Measurements from ENCODE around the gene ZNF469.

Gene ZNF469, protein sequence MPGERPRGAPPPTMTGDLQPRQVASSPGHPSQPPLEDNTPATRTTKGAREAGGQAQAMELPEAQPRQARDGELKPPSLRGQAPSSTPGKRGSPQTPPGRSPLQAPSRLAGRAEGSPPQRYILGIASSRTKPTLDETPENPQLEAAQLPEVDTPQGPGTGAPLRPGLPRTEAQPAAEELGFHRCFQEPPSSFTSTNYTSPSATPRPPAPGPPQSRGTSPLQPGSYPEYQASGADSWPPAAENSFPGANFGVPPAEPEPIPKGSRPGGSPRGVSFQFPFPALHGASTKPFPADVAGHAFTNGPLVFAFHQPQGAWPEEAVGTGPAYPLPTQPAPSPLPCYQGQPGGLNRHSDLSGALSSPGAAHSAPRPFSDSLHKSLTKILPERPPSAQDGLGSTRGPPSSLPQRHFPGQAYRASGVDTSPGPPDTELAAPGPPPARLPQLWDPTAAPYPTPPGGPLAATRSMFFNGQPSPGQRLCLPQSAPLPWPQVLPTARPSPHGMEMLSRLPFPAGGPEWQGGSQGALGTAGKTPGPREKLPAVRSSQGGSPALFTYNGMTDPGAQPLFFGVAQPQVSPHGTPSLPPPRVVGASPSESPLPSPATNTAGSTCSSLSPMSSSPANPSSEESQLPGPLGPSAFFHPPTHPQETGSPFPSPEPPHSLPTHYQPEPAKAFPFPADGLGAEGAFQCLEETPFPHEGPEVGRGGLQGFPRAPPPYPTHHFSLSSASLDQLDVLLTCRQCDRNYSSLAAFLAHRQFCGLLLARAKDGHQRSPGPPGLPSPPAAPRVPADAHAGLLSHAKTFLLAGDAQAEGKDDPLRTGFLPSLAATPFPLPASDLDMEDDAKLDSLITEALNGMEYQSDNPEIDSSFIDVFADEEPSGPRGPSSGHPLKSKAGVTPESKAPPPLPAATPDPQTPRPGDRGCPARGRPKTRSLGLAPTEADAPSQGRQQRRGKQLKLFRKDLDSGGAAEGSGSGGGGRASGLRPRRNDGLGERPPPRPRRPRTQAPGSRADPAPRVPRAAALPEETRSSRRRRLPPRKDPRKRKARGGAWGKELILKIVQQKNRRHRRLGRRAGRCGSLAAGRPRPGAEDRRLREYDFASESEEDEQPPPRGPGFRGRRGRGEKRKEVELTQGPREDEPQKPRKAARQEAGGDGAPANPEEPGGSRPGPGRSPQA (N-terminal part only)

DNA sequence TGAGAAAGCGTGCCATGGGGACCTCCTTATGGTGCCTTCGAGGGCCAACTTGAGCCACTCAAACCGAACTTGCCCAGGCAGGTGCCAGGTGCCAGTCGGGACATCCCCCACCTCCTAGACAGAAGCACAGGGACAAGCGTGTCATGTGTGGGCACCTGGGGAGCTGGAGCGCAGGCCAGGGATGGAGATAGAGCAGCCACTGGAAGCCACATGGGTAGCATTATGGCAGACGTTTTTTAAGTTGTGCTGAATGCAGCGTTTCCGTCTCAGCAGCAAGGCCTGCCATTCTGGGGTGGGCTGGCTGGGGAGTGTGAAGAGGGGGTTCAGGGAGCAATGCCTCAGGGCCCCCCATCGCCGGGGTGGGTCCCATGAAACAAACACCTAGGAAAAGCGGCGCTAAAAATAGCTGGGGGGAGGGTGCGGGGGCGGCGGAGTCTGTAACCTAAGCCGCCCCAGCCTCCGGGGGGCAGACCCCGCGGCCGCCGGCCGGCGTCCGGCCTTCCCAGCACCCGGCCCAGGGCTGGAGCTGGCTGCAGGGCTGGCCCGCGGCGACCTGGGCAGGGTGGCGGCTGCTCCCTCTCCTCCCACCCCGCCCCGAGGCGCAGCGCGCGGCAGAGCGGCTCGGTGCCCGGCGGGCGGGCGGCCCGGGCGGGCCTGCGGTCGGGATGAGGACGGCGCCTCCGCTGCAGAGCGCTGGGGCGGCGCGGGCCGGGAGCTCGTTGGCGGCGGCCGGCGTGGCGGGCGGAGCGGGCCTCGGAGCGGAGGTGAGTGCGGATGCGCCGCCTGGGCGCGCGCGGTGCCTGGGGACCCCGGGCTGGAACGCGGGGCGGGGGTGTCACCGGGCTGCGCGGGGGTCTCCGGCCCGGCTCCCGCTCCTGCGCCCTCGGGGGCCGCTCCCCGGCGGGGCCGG, at the start of gene ZNF469:
Gene ZNF469, plus strand, starts transcription at position 469 of the 910 bp plus-strand sequence. CDS start 44,512 bp downstream, outside the sequence.
- DNase-seq (ENCODE audit: low read depth) = no peak

DNA sequence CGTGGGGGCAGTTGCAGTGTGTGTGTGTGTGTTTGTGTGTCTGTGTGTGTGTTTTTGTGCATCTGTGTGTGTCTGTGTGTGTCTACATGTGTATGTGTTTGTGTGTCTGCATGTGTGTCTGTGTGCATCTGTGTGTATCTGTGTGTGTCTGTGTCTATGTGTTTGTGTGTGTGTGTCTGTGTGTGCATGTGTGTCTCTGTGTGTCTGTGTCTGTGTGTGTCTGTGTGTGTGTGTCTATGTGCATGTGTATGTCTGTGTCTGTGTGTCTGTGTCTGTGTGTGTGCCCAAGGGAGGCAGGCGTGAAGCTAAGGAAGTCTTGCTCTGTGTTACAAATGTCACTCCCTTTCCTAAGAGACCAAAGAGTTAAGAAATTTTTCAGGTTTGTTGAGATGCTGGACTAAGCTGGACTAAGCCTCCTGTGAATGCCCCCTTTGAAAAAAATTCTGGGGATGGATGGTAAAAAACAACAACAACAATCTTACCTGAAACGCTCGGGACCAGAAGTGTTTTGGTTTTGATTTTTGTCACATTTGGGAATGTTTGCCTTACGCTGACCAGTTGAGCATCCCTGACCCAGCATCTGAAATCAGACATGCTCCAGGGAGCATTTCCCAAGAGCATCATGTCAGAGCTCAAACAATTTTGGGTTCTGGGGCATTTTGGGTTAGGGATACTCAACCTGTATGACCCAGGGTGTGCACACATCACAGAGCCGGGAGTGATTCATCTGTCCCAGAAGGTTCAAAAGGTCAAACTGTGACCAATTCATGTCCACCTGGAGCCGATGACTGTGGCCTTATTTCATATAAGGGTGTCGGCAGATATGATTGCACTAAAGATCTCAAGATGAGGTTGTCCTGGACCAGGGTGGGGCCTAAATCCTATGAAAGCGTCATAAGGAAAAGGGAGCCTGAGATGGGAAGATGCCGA, 48.6 kb upstream of the ZNF469 start:
- no peak for DNase-seq (ENCODE audit: low read depth)

DNA sequence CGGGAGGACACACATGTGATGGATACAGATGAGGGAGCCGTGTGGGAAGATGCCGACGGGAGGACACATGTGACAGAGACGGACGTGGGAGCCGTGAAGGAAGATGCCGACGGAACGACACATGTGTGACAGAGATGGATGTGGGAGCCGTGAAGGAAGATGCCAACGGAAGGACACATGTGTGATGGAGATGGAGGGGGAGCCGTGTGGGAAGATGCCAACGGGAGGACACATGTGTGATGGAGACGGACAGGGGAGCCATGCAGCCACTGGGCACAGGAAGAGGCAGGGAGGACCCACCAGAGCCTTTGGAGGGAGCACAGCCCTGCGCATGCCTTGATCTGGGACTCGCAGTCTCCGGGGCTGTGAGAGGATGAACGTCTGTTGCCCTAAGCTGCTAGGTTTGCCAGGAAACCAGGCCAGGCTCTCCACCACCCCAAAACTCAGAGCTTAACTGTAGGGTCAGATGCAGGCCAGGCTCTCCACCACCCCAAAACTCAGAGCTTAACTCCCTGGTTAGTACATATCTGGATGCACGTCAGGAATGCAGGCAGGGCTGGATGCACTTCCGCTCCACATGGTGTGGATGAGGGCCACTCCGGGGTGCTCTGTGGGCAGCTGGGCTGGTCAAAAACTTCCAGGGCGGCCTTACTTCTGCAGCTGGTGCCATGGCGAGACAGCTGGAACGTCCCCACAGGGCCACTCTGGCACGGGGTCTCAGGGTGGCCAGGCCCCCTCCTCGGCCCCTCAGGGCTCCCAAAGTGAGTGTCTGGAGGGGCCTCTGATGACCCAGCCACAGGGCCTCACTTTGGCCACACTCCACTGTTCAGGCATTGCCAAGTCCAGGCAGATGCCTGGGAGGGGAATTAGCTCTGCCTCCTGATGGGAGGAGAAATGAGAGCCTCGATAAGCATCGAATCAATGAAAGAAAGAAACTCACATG, 47.7 kb upstream of the ZNF469 start:
- no peak for DNase-seq (ENCODE audit: low read depth)

DNA sequence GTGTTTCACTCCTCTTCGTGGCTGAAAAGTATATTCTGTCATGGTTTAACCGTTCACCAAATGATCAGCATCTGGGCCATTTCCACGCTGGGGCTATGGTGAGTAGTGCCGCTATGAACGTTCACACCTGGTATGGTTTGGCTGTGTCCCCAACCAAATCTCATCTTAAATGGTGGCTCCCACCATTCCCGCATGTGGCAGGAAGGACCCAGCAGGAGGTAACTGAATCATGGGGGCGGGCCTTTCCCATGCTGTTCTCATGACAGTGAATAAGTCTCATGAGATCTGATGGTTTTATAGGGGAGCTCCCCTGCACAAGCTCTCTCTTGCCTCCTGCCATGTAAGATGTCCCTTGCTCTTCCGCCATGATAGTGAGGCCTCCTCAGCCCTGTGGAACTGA, 45.7 kb upstream of the ZNF469 start:
- DNase-seq (ENCODE audit: low read depth) = no peak

DNA sequence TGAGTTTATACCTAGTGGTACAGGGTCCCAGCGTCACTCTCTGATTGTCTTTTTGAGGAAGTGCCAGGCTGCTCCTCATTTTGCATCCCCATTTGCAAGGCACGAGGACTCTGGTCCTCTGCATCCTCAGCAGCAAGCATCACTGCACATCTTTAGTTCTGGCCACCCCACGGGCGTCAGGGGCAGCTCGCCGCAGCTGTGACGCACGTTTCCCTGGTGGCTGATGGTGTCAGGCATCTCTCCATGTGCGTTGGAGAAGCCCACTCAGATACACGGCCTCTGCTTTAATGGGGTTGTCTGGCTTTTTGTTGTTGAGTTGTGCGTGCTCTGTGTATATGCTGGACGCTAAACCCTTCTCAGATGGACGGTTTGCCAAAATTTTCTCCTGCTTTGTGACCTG, 45.2 kb upstream of the ZNF469 start:
- no peak for DNase-seq (ENCODE audit: low read depth)

DNA sequence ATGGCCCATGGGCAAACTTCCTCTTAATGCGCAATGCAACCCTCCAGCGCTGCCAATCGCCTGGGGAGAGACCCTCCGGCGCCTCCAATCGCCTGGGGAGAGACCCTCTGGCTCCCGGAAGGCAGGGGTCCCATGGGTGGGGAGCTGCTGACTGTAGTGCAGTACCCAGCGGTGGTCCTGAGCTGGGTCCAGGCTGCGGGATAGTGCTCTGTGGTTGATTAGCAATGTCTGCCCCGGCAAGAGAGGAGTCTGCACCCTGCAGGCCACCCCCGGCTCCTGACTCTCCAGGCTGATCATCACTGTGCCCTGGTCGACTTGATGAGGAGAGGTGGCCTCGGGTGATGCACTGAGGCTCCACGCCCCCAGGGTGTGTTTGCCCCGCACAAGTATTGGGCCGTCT, 44.6 kb upstream of the ZNF469 start:
- DNase-seq (ENCODE audit: low read depth) = no peak

DNA sequence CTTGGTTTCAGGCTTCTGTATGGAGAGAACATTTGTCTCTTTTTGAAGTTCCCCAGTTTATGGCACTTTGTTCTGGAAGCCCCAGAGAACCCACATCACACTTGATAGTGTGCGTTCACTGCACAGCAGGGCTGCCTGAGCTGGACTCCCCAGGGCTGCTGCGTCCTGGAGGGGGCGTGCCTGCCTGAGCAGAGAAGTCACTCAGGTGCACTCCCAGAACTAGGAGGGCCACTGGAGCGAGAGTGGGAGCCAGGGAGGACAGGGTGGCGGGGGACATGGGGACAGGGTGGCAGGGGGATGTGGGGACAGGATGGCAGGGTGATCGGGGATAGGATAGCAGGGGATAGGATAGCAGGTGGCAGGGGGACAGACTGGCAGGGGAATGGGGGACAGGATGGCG, 43.9 kb upstream of the ZNF469 start:
- no peak for DNase-seq (ENCODE audit: low read depth)

DNA sequence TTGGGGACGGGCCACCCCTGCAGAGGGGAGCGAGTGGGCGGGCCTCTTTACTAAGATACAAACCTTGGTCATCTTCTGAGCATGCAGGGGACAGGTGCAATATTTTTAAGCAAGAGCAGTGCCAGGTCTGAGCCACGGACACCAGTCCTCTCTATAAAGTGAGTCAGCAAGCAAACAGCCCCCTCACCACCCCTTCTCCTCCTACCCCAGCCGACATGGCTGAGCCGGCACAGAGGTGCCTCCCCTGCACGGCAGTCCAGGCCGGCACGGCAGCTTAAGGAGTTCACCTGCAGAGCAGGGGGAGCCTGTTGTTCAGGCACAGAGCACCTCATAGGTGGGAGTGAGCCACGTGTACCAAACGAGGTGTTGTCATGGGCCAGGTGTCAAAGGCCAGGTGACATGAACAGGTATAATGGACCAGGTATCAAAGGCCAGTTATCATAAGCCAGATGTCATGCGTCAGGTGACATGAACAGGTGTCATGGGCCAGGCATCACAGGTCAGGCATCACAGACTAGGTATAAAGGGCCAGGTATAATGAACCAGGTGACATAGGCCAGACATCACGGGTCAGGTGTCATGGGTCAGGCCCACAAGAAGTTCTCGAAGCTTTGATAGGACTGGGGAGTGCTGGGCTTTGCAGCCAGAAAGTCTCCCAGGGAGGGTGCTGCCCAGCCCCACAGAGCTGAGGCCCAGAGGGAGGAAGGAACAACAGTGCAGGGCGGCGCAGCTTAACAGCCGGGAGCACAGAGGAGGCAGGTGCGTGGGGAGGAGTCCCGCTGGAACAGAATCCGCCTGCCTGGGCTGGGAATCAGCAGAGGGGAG, 42.6 kb upstream of the ZNF469 start:
- DNase-seq (ENCODE audit: low read depth) = no peak

DNA sequence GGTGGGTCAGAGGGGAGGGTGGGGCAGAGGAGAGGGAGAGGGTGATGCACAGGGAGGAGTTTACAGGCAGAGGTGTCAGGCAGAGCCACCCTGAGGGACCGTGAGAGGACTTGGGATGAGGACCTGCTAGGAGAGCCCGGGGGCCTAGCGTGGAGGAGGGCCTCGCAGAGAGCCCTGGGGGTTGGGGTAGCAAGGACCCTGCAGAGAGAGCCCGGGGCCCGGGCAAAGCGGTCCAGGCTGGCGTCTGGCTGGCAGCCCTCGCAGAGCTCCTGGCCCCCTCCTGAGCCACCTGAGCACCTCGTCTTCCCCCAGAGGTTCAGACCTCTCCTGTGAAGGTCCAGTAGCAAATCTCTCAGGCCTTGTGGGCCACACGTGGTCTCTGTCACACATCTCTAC, 42.0 kb upstream of the ZNF469 start:
- no peak for DNase-seq (ENCODE audit: low read depth)

DNA sequence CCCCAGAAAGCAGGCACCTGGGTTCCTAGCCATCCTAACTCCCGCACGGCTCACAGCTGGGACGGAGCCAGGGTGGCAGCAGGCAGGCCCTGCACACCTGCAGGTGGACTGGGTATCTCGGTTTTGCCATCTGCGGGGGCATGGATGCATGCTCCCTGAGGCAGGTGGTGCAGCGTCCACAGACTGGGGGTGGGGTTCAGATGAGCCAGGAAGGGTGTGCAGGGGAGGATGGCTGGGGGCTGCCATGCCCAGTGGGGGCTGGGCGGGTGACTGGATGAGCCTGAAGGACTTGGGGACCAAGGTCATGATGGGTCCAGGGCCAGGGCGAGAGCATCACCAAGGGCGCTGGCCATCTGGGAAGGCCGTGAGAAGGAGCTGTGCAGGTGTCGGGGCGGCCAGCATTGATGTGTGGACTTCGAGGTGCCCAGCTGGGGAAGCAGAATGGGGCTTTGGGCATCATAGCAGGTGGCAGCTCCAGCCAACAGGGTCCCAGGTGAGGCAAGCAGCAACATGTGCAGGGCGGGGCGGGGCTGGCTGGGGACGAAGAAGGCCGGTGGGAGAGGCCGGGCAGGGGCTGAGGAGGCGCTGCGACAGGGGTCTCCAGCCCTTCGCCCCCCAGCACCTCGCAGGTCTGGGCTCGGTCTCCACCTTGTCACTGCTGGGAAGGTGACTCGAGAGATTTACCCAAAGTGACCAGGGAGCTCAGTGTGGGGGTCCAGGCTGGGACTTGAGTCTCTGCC, 41.0 kb upstream of the ZNF469 start:
- DNase-seq (ENCODE audit: low read depth) = no peak

DNA sequence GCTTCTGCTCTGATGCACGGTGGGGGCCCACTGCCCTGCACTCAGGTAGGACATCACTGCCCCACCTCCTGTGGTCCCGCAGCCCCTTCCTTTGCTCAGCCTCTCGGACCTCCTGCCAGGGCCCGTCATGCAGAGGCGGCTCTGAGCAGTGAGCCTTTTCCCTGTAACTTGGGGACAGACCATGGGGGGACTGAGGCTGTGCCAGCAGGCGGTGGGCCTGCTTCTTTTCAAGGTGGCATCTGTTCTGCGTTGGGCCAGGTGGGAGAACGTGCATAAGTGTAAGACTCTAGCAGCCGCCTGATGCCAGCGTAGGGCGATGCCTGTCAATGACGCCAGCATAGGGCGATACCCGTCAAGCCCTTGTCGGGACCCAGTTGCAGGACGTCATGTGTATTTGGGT, 40.3 kb upstream of the ZNF469 start:
- no peak for DNase-seq (ENCODE audit: low read depth)

DNA sequence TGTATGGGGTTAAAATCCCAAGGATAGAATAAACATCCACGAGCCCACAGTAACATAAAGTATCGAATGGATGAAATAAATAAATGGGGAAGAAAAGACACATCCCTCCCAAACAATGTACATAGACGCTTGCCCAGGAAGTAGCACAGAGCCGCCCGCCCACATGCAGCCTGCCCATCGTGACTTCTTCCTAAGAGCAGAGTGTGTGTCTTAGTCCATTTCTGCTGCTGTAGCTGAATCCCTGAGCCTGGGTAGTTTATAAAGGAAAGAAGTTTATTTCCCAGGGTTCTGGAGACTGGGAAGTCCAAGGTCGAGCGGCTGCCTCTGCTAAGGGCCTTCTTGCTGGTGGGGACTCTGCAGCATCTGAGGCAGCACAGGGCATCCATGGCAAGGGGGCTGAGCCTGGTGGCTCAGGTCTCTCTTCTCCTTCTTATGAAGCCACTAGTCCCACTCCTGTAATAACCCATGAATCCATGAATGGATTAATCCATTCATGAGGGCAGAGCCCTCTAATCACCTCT, 39.4 kb upstream of the ZNF469 start:
- no peak for DNase-seq (ENCODE audit: low read depth)

DNA sequence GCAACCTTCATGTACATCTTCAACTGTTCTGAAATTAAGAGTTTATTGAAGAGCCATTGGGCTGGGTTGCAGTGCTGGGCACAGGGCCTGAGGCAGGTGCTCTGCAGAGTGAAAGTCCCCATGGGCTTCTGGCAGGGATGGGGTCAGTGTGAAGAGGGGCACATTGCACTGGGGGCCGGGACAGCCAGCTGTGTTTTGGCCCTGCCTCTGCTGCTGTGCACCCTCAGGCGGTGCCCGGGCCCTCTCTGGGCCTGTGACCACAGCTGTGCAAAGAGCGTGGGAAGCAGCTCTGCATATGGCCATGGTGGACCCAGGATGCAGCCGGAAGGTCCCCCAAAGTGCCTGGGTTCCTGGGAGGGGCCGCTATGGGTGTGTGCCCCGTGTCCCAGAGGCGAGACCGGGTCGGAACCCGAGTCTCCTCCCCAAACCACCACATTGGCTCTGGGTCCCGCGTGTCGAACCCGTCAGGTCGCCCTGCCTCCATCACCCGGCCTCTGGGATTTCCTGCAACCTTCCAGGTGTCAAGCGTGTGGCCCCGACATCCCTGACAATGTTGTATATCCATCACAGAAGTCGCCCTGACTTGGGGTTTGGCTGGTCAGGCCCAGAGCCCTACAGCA, 38.2 kb upstream of the ZNF469 start:
- no peak for DNase-seq (ENCODE audit: low read depth)

DNA sequence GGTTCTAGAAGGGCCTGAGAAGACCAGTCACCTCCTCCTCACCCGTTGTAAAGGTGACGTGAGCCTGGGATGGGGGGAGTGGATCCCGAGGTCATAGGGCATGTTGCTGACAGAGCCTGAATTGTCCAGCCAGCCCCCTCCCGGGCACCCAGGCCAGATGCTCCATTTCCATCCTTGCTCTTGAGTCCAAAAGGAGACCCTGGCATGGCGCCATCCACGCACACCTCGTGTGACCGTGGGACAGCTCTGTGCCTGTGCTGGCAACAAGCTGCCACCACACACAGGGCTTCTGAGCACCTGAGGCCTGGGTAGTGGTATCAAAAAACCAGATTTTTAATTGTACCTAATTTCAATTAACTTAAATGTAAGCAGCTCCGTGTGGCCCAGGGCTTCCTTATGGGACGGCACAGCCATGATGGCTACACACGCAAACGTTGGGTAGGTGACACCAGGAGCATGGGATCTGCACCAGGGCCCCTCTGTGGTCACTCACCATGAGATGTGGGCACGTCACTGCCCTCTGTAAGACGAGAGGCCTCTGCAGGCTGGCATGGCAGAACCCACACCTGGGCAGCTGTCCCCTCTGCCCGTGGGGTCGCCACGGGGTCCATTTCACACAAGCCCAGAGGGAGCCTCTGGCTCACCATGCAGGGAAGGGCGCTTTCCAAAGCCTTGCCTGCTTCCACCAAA, 37.6 kb upstream of the ZNF469 start:
- no peak for DNase-seq (ENCODE audit: low read depth)

DNA sequence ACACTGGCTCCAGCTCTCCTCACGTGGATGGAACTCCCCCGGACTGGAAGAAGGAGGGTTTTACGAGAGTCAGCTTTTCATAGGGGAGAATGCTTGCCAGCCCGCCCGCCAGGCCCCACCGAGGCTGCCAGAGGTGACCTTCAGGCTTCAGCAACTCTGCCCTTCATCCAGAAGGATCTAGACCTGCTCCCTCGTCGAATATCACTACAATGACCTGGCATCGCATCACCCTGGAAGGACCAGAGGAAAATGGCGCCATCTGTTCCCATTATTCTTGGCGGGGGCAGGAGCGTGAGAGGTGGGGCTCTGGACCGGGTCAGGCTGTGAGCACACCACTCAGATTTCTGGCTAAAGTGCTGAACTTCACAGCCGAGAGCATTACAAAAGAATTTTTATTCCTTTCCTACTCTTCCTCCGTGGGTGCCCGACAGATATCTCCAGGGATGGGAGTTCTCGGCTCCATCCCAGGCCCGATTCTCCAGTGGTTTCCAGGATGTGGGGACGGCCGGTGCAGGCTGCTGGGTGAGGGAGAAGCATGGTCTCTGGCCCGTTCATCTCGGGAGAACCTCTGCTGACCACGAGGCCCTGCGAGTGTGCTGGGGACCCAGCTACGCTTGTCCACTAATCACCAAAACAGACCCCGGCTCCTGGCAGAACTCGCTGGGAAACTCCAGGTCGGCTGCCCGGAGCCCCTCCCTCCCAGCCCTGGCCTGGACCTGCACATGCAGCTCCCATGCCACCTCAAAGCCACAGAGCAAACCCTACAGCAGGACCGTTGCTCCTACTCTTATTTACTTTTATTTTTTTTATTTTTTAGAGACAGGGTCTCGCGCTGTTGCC, 36.8 kb upstream of the ZNF469 start:
- DNase-seq (ENCODE audit: low read depth) = no peak
